GM18499 (cell line): ENCODE measurements around the gene ATG2B.

Experiments
- ATAC-seq: cut with Tn5 transposase; IDR thresholded peaks from one replicate; pipeline ENCODE4 v1.9.1; 2021; ENCODE audit warnings: moderate number of reproducible peaks; ENCODE audit not compliant: insufficient read depth, unreplicated experiment

Gene ATG2B

DNA sequence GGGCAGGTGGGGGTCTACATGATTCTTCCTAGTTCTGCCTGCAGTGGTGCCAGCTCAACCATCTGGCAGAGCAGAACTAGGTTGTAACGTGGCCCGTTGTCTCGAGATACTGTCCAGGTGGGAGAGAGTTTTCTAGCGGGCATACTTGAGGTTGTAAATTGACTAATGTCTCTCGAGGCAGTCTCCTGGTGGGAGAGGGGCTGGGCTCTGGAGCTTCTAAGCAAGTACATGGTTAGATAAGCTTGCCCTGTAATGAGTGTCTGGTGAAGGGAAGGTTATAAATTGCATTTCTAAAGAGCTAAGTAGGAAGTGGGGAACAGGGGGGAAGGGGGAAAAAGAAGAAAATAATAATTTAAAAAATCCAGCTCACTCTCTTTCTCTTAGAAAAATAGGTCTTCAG lies 89.0 kb downstream of the ATG2B start:
- ATAC-seq, result no peak

DNA sequence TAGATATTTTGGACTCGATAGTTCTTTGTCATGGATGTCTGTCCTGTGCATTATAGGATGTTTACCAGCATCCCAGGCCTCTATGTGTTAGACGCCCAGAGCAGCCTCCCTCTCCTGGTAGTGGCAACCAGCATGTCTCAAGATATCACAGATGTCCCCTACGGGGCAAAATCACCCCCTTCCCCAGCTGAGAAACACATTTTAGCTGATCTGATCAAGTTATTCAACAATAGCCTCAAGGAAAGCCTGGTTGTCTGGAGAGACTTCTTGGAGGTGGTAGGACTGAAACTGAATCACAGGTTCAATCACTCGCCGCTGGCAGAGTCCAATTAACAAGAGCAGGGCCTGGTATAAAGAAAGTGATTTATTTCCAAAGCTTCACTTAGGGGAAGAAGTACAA lies 89.5 kb downstream of the ATG2B start:
- ATAC-seq, result no peak

DNA sequence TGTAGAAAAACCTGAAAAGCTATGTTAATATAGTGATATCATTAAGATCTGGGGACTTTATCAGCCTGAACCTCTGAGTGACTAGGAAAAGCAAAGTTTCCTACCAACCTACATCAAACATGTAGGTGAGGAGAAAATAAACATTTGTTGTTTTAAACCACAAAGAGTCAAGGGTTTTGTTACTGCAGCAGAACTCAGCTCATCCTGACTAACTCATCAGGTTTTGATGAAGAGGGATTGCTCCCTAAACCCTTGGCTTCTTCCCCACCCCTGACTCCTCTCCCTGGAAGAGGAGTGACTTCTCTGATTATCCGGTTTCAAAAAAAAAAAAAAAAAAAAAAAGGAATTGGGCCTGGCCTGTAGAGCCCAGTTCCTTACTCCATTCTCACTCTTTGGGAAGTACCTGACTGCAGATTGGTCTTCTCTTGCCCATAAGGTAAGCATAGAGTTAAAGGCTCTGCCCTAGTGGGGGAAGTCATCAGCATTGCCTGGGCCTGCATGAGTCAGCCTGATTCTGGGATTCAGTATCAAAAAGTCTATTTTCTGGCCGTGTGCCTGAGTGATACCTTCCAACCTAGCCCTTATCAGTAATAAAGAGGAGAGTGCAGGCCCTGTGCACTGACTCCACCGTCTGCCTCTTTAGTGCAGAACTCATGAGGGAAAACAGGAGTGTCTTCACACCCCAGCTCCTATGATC lies 90.2 kb downstream of the ATG2B start:
- no peak for ATAC-seq

GRCh38 chr14:96271421-96271762 lies 91.7 kb downstream of the ATG2B start:
- no peak for ATAC-seq

DNA sequence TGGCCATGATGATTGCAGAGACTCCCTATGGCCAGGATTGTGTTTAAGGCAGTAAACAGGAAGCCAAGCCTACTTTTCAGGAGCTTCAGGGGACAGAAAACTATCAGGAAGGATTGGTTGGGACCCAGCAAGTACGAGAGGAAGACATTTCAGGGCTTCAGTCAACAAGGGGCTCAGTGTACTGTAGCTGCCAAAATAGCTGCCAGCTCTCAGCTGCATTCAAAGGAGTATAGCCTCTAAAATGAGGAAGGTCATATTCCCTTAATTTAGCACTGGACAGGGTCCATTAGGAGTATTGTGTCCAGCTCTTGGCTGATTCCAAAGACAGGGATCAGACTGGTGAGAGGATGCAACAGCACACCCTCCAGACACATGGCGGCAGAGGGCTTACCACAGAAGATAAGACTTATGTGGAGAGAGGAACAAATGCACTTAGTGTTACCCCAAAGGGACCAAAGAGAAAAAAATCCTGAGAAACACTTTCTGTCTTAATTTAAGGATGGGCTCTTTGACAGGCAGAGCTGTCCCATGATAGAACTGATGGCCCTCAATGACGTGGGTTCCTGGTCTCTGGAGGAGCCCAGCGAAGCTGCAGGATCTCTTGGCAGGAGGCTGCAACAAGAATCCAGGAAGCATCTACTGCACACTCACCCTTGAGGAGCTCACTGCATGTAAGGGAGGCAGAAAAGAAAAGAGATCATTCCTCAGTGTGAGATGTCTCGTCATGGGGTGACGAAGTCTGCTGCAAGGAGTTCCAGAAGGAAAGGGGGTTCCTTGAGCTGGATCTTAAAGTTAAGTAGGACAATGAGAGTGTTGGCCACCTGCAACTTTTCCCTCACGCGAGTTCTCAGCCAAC lies 92.3 kb downstream of the ATG2B start:
- no peak for ATAC-seq

- no peak for ATAC-seq
Observed at GRCh38 chr14:96269359-96269710, 93.8 kb downstream of the ATG2B start.

DNA sequence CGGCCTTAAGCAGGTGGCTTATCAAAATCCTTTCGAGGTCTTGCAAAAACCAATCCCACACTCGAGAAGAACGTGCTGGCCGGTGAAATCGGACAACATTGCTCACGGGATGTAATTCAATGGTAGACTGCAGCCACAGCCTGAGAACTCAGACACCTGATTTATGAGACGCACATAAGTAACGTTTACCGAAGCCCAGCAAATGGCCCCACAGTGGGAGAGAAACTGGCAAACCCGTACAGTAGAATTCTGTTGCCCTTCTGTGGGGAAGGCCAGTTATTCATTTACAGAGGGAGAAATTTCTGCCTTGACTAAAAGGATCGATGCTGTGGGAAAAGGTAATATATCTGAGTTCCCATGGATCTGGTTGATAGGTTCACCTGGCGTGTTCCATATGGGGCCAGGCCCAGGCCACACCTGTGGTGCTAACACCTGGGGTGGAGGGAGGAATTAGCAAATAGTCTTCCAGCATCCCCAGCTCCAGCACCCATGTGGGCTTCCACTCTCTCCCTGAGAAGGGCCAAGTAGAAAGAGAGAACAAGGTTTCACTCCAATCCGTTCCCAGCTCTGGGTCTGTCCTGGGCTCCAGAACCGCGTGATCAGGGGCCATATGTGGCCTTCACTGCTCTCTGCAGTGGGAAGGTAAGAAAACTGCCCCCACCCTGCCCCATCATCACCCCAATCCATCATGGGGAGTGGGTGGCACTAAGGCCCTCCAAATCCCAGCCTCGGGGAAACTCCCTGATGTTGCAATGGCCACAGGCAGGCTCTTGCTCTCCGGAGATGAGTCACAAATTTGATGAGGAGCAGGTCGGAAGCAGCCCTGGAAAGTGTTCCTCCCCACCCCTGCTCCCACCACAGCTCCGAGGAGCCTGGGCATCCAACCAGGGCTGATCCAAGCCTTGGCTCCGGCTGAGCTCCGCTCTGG lies 94.4 kb downstream of the ATG2B start:
- no peak for ATAC-seq

- ATAC-seq, result no peak
Observed at GRCh38 chr14:96267916-96268315, 95.2 kb downstream of the ATG2B start.

- ATAC-seq, result no peak
Observed at GRCh38 chr14:96267336-96267735, 95.8 kb downstream of the ATG2B start.

- no peak for ATAC-seq
Observed at GRCh38 chr14:96265383-96266095, 97.6 kb downstream of the ATG2B start.

DNA sequence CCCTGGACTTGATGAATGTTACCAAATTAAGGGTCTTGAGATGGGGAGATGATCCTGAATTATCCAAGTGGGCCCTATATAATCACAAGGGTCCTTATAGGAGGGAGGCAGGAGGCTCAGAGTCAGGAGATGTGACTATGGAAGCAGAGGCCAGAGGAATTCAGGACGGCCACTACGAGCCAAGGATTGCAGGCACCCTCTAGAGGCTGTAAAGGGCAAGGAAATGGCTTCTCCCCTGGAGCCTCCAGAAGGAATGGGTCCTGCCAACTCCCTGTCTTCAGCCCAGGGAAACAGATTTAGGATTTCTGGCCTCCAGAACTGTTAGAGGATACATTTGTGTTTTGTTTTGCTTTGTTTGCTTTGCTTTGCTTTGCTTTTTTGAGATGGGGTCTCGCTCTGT lies 98.3 kb downstream of the ATG2B start:
- ATAC-seq, result no peak

DNA sequence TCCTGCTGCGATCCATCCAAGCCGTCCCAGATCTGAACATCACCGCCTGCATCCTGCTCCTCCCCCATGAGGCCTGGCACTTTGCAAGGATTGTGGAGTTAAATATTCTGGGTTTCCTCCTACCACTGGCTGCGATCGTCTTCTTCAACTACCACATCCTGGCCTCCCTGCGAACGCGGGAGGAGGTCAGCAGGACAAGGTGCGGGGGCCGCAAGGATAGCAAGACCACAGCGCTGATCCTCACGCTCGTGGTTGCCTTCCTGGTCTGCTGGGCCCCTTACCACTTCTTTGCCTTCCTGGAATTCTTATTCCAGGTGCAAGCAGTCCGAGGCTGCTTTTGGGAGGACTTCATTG lies 99.0 kb downstream of the ATG2B start:
- ATAC-seq, result no peak

- ATAC-seq, result no peak
Observed at GRCh38 chr14:96263347-96264199, 99.6 kb downstream of the ATG2B start.

DNA sequence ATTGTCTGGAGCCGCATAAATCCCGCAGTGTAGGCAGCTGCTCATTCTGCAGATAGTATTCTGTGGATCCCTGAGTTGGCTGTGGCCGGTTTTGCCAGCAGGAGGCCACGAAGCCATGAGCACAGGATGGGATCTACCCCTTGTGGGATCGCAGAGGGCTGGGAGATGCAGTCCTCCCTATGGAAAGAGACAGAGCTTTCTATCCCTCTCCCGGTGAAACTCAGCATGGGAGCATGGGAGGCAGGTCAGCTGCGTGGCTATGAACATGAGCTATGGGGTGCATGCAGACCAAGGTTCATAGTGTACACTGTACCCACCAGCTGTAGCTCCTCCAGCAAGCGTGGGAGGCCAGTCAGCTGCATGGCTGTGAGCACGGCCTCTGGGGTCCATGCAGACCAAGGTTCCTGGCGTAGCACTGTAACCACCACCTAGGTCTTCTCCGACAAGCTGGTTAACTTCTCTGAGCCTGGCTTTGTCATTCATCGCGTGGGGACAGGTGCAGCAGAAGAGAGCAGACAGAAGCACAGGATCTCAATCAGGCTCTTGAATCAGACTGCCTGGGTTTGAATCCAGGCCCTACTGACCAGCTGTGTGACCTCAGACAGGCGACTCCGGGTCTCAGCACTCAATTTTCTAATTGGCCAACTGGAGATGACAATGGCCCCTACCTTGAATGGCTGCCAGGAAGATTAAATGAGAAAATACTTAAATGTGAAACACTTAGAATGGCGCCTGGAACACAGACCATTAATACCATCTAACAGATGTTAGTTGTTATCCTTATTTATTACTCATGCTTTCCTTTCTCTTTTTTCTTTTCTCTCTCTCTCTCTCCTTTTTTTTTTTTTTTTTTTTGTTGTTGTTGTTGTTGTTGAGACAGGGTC lies 101.1 kb downstream of the ATG2B start:
- ATAC-seq, result no peak

DNA sequence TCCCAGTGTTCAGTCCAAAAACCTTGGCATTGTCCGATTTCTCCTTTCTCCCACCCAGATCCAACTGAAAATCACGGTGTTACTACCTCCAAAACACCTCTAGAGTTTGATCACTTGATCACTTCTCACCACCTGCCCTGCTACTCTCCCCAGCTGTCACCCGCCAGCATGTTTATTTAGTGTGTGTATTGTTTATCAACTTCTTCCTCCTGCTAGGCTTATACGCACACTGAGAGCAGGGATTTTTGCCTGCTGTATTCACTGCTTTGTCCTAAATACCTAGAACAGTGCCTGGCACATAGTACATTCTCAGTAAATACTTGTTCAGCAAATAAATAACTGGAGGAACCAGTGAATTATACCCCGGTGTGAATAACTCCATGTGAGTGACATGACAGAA lies 102.1 kb downstream of the ATG2B start:
- no peak for ATAC-seq

DNA sequence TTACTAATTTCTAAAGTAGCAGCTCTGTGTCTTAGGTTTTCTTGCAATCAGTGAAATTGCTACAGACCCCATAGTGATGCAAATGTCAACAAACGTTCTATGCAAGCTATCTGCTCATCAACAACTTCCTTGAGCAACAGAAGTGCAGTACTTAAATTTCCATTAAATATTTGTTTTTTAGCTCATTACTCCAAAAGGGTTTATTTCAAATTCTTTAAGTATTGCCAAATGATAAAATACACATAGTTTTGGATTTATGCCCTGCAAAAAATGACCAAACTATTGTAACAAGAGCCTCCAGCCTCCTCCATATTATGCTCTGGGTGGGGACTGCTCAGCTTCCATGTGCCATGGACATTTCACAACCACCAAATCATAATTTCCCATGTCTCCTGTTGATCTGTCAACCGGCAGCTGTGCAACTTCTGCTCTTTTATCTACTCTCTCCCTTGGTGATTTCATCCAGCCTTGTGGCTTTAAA lies 102.8 kb downstream of the ATG2B start:
- no peak for ATAC-seq

DNA sequence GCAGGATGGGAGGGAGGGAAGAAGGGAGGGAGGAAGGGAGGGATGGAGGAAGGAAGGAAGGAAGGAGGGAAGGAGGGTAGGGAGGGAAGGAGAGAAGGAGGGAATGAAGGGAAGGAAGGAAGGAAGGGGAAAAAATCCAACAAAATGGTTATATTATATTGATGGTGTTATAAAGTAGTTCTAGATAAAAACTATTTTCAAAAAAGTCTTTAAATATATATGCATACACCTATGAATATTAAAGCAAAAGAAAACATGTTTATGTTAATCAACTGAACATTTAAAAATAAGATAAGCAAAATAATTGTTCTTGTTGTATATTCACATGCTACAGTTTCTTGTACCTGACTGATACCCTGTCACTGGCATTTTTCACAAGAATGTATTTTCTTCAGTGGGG lies 105.2 kb downstream of the ATG2B start:
- ATAC-seq, result no peak

DNA sequence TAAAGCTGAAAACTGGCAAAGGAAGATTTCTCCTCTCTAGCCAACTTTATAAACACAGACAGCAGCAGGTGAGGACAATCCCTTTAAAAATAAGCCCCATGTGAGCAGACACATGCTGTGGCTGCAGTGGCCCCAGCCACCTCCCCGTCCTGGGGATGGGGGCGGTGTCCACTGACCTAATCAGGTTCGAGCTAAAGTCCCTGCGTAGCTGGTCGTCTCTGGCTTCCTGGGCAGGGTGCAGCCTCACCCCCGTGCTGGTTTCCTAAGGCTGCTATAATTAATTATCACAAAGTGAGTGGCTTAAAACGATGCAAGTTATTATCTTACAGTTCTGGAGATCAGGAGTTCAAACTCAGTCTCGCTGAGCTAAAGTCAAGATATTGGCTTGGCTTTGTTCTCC lies 106.1 kb downstream of the ATG2B start:
- ATAC-seq, result no peak
